Iris pigment epithelial cell (primary cell): Measurements from ENCODE around the gene RAD52.
A peak's percentile ranks its signal among the peaks of the same experiment; 100 is the strongest.

Experiments
- DNase-seq: peaks from one replicate; pipeline ENCODE4 v3.0.0-alpha.2; 2011; ENCODE audit warnings: low read depth

Gene RAD52

DNA sequence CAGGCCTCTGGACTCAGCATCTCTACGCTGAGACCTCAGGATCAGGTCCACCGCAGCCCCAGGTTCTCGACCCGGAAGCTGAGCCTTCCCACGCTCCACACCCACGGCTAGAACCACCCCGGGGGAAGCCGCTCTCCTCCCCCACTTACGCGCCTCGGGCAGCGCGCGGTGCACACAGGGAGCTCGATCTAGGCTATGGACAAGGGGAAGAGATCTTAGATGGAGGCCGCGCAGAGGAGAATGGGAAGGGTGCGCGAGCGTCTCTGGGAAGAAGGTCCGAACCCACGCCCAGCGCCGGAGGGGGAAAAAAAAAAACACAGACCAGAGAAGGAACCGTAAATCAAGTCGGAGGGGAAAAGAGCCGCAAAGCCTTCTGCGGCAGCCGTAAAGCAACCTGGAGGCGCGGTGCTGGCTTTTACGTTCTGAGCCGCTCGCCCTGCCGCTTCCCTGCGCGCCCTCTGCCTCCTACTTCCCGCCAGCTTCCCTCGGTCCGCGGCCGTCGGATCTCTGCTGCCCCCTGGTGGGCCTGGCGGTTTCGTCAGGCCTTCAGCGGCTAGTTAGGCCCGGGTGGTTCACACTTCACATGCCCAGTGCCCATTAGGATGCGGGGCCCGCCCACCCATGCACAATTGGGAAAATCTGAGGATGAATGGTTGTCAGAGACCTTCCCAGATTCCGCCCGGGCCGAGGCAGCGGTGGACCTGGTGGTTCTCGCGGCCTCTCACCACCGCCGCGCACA, at the start of gene RAD52:
TSS of gene RAD52 (minus strand) at position 242 of the 739 bp plus-strand sequence. CDS start 16,636 bp downstream, outside the sequence.
- DNase-seq, result peak; percentile 99

DNA sequence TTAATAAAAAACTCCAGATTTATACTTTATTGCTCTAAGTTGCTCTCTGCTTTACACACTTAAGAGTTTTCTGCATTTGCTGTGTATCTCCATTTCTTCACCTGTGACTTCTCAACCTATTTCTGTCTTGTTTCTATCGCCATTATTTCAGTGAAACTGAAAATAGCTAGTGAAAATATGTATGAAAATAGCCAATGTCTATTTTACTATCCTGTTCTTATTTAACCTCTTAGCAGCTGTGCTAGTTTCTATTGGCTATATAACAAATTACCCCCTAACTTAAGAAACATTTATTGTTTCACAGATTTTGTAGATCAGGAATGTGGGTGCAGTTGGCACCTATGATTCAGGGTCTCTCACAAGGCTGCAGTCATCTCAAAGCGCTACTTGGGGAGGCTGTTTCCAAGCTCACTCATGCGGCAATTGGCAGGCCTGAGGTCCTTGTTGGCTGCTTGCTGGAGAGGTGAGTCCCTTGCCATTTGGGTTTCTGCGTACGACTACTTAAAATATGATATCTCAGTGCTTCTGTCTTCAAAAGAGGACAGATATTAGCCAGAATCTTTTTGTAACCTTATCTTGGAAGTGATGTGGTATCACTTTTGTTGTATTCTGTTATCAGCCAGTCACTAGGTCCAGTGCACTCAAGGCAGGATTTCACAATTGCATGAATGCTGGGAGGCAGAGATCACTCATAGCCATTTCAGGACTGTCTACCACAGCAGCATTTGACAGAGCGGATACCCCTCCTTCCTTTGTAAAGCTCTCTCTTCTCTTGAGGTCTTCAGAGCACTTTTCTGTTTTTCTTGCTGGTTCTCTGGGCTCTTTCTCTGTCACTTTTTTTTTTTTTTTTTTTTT, 48.8 kb upstream of the RAD52 start:
- peak; percentile 54 for DNase-seq

DNA sequence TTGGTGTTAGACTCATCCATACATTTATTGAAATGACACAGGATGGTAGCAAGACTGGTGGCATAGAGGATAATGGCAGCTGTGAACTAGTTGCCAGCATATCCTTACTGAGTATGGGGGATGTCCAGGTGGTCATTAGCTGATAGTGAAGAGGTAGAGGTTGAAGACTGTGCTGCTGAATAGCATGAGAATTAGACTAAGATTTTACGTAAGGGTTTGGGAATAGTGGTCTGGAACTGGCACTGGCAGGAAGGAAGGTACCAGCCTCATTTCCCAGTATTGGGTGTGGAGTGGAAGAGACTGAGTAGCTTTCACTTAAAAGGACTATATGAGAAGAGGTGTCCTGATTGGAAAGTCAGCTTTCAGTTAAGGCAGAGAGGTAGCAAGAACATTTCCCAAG, 48.0 kb upstream of the RAD52 start:
- DNase-seq, result no peak

DNA sequence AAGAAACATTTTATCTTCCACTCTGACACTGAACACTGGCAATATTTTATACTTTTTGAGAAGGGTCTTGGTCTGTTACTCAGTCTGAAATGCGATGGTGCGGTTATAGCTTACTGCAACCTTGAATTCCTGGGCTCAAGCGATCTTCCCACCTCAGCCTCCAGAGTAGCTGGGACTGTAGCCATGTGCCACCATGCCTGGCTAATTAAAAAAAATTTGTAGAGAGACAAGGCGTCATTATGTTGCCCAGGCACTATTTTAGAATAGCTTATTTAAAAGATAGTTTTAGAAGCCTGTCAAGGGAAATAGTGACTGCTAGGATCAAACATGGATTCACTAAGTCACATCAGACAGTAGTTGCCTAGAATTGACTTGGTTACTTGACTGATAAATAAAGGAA, 47.4 kb upstream of the RAD52 start:
- no peak for DNase-seq

DNA sequence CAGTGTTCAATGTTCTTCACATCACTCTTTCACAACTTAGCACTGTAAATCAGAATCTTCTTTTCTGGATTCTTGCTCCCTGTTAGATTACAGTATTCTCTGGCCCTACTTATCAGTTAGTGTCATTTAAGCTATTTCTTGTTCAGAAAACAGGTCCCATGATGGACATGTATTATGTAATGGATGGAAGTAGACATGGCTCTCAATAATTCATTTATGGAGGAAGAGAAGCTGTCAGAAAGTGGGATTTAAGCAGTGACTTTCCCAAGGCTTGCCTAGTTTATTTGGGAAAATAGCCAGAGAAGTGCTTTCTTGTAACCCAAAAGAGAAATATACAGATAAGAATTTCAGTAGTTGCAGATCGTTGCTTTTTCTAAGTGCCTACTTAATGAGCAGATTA, 43.2 kb upstream of the RAD52 start:
- no peak for DNase-seq

DNA sequence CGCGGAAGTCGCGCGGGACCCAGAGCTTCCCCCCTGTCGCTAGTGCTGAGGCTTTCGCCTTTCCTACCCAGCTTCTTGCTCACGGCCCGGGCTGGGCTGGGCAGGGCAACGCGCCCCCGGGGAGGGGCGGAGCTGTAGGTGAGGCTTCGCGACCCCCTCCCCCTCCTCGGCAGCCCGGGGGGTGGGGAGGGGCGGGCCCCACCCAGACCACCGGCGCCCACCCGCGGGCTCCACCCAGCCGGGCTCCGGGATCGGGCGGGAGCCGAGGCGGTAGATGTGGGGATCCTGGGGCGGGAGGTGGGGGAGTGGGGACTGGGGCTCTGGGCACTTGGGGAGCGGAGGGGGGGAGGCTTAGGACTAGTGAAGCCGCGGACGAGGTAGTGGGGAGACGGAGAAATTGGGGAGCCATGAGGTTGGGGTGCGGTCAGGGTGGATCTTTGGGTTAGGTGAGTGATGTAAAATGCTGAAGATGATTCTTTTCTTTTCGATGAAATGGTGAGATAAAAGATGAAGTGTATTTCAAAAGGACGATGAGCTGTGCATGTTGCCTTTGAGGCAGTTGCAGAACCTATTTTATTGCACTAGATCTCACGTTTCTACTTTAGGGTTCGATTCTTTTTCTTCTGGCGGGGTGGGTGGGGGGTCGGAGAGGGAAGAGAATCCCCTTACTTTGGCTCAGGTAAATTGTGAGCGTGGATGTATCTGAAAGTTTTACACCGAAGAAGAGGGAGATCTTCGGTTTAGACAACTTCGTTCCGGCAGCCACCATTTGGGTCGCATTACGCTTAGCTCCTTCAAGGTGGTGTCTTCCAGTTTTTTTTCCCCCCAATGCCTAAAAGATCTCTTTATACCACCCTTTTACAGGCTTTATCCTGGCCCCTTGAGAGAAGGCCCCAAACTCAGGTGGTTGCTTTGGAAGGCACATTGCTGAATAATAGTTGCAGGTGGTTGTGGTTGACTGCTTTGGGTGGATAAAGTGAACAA, 42.1 kb upstream of the RAD52 start:
- DNase-seq, result no peak

DNA sequence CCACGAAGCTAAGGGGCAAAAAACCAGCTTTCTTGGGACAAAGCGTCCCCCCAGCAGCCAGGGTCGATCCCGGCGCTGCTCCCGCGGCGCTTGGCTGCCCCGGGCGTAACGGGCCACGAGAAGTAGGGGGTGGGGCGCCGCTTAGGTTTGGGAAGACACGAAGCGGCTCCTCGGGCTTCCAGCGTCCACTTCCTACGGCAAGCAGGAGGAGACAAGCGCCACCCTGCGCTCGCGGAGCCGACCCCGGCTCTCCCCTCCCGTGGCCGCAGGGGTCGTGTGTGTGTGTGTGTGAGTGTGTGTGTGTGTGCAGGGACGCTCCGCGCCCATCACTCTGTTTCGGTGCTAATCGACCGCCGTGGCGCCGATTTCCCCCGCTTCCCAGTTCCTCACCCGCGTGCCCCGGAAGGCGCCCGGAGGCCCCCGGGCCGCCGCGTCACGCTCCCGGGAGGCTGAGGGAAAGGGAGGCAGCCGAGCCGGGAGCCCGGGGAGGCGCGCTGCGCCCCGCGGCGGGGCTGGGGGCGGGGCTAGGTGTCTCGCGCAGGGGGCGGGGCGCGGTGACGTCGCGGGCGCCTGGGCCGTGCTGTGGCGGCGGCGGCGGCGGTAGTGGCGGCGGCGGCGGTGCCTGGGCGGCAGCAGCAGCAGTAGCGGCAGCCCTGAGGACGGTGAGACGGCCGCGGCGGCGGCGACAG, 41.3 kb upstream of the RAD52 start, which contains the start of gene ERC1:
TSS of gene ERC1 (plus strand) at position 563 of the 689 bp plus-strand sequence. CDS start 36,681 bp downstream, outside the sequence.
- DNase-seq, result peak; percentile 88

DNA sequence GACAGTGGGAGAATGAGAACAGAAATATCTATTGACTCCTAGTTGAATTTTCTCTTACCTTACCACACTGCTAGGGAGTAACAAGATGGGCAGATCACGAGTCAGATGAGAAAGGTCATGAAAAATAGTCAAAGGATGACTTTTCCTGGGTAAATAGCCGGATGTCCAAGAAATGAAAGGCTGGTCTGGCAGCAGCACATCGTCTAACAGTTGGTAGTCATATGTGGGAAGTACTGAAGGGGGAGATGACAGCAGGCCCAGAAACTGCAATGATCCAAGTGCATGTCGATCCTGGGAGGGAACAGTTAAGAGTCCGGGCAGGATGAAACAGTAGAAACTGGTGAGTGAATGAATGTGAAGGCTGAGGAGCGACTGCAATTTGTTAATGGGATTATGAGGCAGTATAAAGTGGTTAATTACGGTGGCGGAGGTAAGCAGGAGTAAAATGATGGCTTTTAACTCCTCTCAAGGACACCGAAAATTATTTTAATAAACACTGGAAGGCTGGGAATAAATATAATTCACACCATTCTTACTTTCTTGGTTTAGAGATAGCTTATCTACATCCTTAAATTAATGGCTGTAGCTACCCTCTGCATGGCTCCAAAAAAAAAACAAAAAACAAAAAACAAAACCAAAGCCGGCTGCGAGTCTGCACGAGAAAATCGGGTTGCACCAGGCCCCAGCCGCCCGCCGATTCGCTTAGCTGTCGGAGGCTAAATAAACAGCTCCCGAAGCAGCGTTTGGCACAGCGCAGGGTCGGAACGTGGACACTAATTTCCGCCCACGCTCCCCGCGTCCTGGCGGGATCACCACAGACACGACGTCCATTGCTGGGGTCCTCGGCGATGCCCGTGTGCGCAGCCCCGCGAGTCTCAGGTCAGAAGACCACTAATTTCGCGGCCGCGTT, 40.5 kb upstream of the RAD52 start:
- peak; percentile 79 for DNase-seq

DNA sequence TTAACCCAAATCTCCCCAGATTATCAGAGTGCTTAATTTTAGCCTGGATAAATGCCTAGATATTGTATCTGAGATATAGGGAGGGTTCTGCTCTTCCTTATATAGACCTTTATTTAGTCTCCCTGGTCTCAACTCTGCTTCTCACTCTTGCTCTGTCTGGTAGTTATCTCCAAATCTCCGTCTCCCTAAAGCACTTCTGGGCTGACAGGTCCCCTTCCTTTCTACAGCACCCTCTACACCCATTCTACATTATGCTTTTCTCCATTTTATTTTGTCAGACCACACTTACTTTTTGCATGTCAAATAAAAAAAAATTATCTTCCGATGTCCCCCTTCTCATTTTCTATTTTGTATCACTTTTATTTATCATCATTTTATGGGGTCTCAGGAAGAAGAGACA, 39.6 kb upstream of the RAD52 start:
- DNase-seq, result no peak

DNA sequence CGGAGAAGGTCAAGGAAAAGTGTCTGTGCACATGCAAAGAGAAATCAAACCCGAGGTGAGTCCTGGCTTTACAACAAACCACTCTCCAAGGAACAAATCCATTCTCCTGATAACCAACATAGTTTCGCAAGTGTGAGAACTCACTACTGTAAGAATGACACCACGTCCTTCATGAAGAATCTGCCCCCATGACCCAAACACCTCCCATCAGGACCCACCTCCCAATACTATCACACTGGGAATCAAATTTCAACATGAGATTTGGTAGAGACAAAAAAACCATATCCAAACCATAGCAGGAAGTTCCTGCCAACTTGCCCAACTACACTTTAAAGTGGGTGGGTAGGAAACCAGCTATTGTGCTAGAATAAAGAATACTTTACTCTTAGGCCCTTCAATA, 39.2 kb upstream of the RAD52 start:
- DNase-seq, result peak; percentile 43

DNA sequence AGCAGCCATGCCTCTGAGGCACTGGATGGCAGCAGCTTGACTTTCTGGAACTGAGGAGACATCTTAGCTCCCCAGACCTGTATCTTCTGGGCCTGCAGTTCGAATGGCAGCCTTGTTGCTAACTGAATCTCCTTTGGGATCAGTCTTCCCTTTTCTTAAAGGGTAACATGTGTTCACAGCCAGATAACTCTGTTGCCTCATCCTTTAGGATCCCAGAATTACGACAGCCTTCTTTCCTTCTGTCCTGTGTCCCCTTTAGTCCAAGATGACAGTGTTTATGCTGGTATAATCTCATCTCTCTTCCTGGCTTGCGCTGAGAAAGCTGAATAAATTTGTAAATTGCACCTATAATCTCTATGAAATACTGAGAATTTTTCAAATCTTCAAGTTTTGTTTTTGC, 32.5 kb upstream of the RAD52 start:
- DNase-seq, result no peak

DNA sequence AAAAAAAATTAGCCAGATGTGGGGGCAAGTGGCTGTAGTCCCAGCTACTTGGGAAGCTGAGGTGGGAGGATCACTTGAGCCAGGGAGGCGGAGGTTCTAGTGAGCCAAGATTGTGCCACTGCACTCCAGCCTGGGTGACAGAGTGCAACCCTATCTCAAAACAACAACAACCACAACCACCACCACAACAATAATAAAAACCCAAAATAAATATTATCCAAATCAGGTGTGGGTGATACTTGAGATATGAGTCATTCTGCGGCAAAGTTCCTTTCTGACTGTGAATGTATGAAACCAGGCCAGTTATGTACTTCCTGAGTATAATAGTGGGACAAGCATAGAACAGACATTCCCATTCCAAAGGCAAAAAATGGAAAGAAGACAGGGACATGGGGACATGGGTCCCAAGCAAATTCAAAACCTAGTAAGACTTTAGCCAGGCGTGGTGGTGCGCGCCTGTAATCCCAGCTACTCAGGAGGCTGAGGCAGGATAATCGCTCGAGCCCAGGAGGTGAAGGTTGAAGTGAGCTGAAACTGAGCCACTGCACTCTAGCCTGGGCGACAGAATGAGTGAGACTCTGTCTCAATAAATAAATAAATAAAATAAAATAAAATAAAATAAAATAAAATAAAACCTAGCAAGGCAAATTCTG, 31.8 kb upstream of the RAD52 start:
- peak; percentile 44 for DNase-seq

DNA sequence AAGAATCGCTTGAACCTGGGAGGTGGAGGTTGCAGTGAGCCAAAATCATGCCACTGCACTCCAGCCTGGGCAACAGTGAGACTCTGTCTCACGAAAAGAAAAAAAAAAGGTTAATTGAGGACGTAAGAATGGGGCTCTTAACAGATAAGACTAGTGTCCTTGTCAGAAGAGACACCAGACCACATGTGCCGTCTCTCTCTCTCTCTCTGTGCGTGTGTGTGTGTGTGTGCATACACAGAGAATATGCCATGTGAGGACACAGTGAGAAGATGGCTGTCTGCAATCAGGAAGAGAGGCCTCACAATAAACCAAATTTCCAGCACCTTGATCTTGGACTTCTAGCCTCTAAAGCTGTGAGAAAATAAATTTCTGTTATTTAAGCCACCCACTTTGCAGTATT, 29.9 kb upstream of the RAD52 start:
- DNase-seq, result no peak

DNA sequence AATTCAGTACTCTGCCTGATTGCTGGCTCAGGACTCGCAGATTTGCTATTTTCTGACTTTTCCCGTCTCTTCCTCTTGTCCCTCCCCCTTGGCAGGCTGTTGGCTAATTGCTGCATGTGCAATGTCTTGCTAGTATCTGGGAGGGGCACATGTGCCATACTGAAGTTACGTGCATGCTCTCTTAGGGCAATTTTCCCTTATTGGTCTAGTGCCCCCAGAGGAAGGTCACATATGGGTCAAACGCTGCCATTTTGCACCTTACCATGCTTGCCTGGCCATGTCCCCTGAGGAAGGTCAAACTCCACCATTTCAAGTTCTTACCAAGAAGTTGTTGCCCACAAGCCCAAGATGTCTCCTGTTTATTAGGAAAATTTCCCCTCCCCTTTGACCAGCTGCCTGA, 27.7 kb upstream of the RAD52 start:
- DNase-seq, result no peak

DNA sequence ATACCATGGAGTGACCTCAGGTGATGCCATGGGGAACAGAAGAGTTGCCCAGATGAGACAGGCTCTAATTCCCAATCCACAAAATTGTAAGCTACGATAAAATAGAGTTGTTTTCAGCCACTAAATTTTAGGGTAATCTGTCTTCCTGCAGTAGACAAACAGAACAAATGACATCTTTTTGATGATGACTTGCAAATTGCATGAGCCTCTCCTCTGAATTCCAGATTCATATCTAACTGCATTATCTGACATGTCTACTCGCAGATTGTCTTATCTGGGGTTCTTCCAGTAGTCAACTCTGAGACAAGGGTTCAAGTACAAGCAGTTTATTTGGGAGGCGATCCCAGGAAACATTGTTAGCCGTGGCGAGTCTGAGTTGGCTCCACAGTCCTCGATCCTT, 27.1 kb upstream of the RAD52 start:
- DNase-seq, result no peak

DNA sequence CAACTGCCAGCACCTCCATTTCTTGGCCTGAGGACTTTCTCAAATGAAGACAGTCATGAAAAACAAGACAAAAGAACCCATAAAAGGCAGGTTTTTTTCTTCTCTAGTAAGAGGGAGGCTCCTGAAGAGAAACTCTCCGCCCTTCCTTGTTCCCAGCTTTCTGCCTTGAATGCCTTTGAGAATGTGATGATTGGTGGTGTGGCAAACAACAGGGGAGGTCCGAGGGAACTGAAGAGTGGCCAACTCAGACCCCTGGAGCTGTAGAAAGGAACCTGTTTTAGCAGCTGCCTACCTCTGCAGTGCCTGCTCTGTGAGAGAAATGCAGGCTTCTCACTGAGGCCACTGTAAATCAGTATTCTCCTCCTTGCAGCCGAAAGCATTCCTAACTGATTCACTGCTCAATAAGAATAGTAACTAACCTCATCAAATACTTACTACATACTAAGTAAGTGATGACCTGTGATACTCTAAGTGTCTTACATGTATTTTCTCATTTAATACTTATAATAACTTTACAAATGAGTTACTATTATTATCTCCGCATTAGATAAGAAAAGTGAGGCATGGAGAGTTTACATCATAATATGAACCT, 24.9 kb upstream of the RAD52 start:
- no peak for DNase-seq

DNA sequence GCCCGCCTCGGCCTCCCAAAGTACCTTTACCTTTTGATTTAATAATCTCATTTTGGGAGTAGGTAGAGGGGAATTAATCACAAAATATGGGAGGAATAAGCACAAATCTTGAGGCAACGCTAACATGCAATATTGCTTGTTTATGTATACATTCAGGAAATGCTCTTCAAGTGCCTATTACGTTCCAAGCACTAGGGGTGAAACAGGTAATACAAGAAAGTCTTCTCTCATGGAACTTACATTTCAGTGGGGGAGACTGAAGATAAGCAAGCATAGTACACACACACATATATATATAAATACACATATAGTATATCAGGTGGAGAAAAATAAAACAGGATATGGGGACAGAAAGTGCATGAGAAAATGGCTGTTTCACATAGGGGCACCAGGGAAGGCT, 22.5 kb upstream of the RAD52 start:
- DNase-seq, result no peak

DNA sequence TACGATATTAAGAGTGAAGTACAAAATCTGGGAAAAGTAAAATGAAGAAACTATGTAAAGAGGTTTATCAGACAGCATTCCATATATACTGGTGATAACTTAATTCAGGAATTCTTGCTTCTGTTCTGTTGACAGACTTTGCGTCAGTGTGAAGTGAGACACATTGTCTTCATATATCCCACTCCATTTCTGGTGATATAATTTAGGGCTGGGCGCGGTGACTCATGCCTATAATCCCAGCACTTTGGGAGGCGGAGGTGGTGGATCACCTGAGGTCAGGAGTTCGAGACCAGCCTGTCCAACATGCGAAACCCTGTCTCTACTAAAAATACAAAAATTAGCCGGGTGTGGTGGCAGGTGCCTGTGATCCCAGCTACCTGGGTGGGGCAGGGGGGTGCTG, 20.3 kb upstream of the RAD52 start:
- no peak for DNase-seq

DNA sequence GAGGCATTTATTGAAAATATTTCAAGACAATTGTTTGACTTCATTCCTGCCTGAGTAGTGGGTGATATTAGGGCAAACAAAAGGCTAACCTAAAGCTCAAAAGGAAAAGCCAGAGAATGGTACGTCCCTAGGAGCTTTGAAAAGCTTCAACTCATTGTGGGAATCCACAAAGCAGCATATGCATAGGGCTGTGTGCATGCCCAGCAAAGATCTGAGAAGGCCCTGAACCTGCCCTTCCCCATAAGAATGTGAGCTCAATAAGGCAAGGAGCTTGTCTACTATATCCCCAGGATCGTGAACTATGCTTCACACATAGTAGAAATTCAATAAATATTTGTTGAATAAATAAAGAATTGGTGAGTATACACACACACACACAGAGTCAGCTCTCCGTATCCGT, 19.1 kb upstream of the RAD52 start:
- DNase-seq, result no peak
